Measurements from ENCODE around the gene RBM20.

RBM20 gene

GRCh38 chr10:110730345-110731050 is 86.4 kb downstream of the RBM20 start:
- no peak for DNase-seq (ENCODE audit: insufficient read length, low spot score)
- no peak for FAIRE-seq
- no peak for TF ChIP-seq CTCF (IDR thresholded peaks at IDR 0.05; ENCODE audit: insufficient read depth, missing control alignments)

GRCh38 chr10:110733218-110733952 is 89.2 kb downstream of the RBM20 start:
- DNase-seq (ENCODE audit: insufficient read length, low spot score) (no peak), FAIRE-seq (no peak)
- TF ChIP-seq CTCF (IDR thresholded peaks at IDR 0.05; ENCODE audit: insufficient read depth, missing control alignments) = no peak

GRCh38 chr10:110735620-110736027 is 91.5 kb downstream of the RBM20 start:
- no peak for TF ChIP-seq CTCF (IDR thresholded peaks at IDR 0.05; ENCODE audit: insufficient read depth, missing control alignments)
- FAIRE-seq = no peak

GRCh38 chr10:110737886-110738634 is 93.9 kb downstream of the RBM20 start:
- no peak for FAIRE-seq
- no peak for TF ChIP-seq CTCF (IDR thresholded peaks at IDR 0.05; ENCODE audit: insufficient read depth, missing control alignments)
- no peak for DNase-seq (ENCODE audit: insufficient read length, low spot score)

More at GRCh38 chr10:110735620-110736027, 91.5 kb downstream of the RBM20 start:
- no peak for DNase-seq (ENCODE audit: insufficient read length, low spot score)

GRCh38 chr10:110739811-110740271 is 95.7 kb downstream of the RBM20 start:
- no peak for FAIRE-seq
- no peak for TF ChIP-seq CTCF (IDR thresholded peaks at IDR 0.05; ENCODE audit: insufficient read depth, missing control alignments)

GRCh38 chr10:110742801-110743200 is 98.7 kb downstream of the RBM20 start:
- TF ChIP-seq CTCF (IDR thresholded peaks at IDR 0.05; ENCODE audit: insufficient read depth, missing control alignments) = no peak
- DNase-seq (ENCODE audit: insufficient read length, low spot score) (no peak), FAIRE-seq (no peak)

More at GRCh38 chr10:110739811-110740271, 95.7 kb downstream of the RBM20 start:
- DNase-seq (ENCODE audit: insufficient read length, low spot score) = no peak

Measured in D721Med (cell line).